GM19023 (cell line): ENCODE data around the gene NEU3.
A peak's percentile ranks its signal among the peaks of the same experiment; 100 is the strongest.
"Not testable (repeated sequence)": the region's sequence is repeated elsewhere in the genome, so short reads cannot be mapped to it uniquely, and the experiment has no call there.

Source experiments
- ATAC-seq: cut with Tn5 transposase; IDR thresholded peaks from one replicate; pipeline ENCODE4 v1.9.1; 2021; ENCODE audit warnings: mild to moderate bottlenecking, moderate library complexity; ENCODE audit not compliant: unreplicated experiment

NEU3 gene

GRCh38 chr11:74988541-74989259 is at the start of gene NEU3:
NEU3 (plus strand) TSS chr11:74988933; CDS start chr11:74989061, 128 bp downstream.
- ATAC-seq, result peak; percentile 84

- no peak for ATAC-seq
Observed at GRCh38 chr11:74941492-74941891, 47.2 kb upstream of the NEU3 start.

- ATAC-seq, result no peak
Observed at GRCh38 chr11:74942073-74942759, 46.5 kb upstream of the NEU3 start.

GRCh38 chr11:74948546-74948897 is 40.2 kb upstream of the NEU3 start:
- peak; percentile 14 for ATAC-seq

- ATAC-seq, result peak; percentile 94
Observed at GRCh38 chr11:74948898-74949752, 39.6 kb upstream of the NEU3 start, which contains the start of the genes SPCS2 and XRRA1. SPCS2 (plus strand) TSS chr11:74949266; CDS start chr11:74949286, 20 bp downstream. XRRA1 (minus strand) TSS chr11:74949091; CDS start chr11:74940878, 8,213 bp downstream.

GRCh38 chr11:74949753-74950137 is 39.0 kb upstream of the NEU3 start:
- ATAC-seq, result no peak

GRCh38 chr11:74950374-74950969 is 38.3 kb upstream of the NEU3 start:
- no peak for ATAC-seq

GRCh38 chr11:74951226-74951625 is 37.5 kb upstream of the NEU3 start:
- no peak for ATAC-seq

GRCh38 chr11:74952752-74953151 is 36.0 kb upstream of the NEU3 start:
- no peak for ATAC-seq

GRCh38 chr11:74953451-74953850 is 35.3 kb upstream of the NEU3 start:
- no peak for ATAC-seq

GRCh38 chr11:74954199-74954598 is 34.5 kb upstream of the NEU3 start:
- ATAC-seq, result no peak

GRCh38 chr11:74956397-74957015 is 32.2 kb upstream of the NEU3 start:
- no peak for ATAC-seq

- ATAC-seq, result no peak
Observed at GRCh38 chr11:74957937-74958629, 30.6 kb upstream of the NEU3 start.

- ATAC-seq, result not testable (repeated sequence)
Observed at GRCh38 chr11:74960128-74960527, 28.6 kb upstream of the NEU3 start.

GRCh38 chr11:74966651-74967050 is 22.1 kb upstream of the NEU3 start:
- no peak for ATAC-seq

GRCh38 chr11:74970852-74971395 is 17.8 kb upstream of the NEU3 start:
- no peak for ATAC-seq

GRCh38 chr11:74971424-74971823 is 17.3 kb upstream of the NEU3 start:
- ATAC-seq, result no peak

- no peak for ATAC-seq
Observed at GRCh38 chr11:74978041-74978440, 10.7 kb upstream of the NEU3 start.

- ATAC-seq, result no peak
Observed at GRCh38 chr11:74980634-74981033, 8.1 kb upstream of the NEU3 start.

GRCh38 chr11:74981888-74982287 is 6.8 kb upstream of the NEU3 start:
- ATAC-seq, result no peak
